ENCODE data around the gene FCRL5.

The FCRL5 gene

GRCh38 chr1:157512036-157512969, 40.0 kb downstream of the FCRL5 start:
- no peak for DNase-seq
- TF ChIP-seq POLR2A (IDR thresholded peaks at IDR 0.05; ENCODE audit: low read length) = no peak
- no peak for TF ChIP-seq GATA1 (IDR thresholded peaks at IDR 0.05; ENCODE audit: low read depth, low read length)

GRCh38 chr1:157509546-157510232, 42.6 kb downstream of the FCRL5 start:
- TF ChIP-seq POLR2A (IDR thresholded peaks at IDR 0.05; ENCODE audit: low read length) = no peak
- no peak for TF ChIP-seq GATA1 (IDR thresholded peaks at IDR 0.05; ENCODE audit: low read depth, low read length)
- no peak for DNase-seq

GRCh38 chr1:157505481-157506272, 46.6 kb downstream of the FCRL5 start:
- DNase-seq = peak; percentile 59 to 68
- TF ChIP-seq GATA1 (IDR thresholded peaks at IDR 0.05; ENCODE audit: low read depth, low read length) (no peak), POLR2A (IDR thresholded peaks at IDR 0.05; ENCODE audit: low read length) (no peak)

- no peak for DNase-seq
- TF ChIP-seq POLR2A (IDR thresholded peaks at IDR 0.05; ENCODE audit: low read length) (no peak), GATA1 (IDR thresholded peaks at IDR 0.05; ENCODE audit: low read depth, low read length) (no peak)
Measured at GRCh38 chr1:157504646-157505045, 47.7 kb downstream of the FCRL5 start.

GRCh38 chr1:157499521-157499920, 52.8 kb downstream of the FCRL5 start:
- TF ChIP-seq POLR2A (IDR thresholded peaks at IDR 0.05; ENCODE audit: low read length) (no peak), GATA1 (IDR thresholded peaks at IDR 0.05; ENCODE audit: low read depth, low read length) (no peak)

GRCh38 chr1:157498736-157499090, 53.6 kb downstream of the FCRL5 start:
- DNase-seq = no peak
- TF ChIP-seq GATA1 (IDR thresholded peaks at IDR 0.05; ENCODE audit: low read depth, low read length) = no peak
- TF ChIP-seq POLR2A (IDR thresholded peaks at IDR 0.05; ENCODE audit: low read length) = no peak

More at GRCh38 chr1:157499521-157499920, 52.8 kb downstream of the FCRL5 start:
- no peak for DNase-seq

GRCh38 chr1:157497987-157498735, 54.2 kb downstream of the FCRL5 start:
- DNase-seq = no peak
- TF ChIP-seq GATA1 (IDR thresholded peaks at IDR 0.05; ENCODE audit: low read depth, low read length) (no peak), POLR2A (IDR thresholded peaks at IDR 0.05; ENCODE audit: low read length) (no peak)

GRCh38 chr1:157497284-157497683, 55.0 kb downstream of the FCRL5 start:
- no peak for TF ChIP-seq GATA1 (IDR thresholded peaks at IDR 0.05; ENCODE audit: low read depth, low read length)
- no peak for TF ChIP-seq POLR2A (IDR thresholded peaks at IDR 0.05; ENCODE audit: low read length)
- no peak for DNase-seq

GRCh38 chr1:157496121-157496526, 56.2 kb downstream of the FCRL5 start:
- peak; percentile 78 to 81 for DNase-seq
- no peak for TF ChIP-seq POLR2A (IDR thresholded peaks at IDR 0.05; ENCODE audit: low read length)
- TF ChIP-seq GATA1 (IDR thresholded peaks at IDR 0.05; ENCODE audit: low read depth, low read length) = no peak

- no peak for DNase-seq
- no peak for TF ChIP-seq GATA1 (IDR thresholded peaks at IDR 0.05; ENCODE audit: low read depth, low read length)
- TF ChIP-seq POLR2A (IDR thresholded peaks at IDR 0.05; ENCODE audit: low read length) = no peak
Measured at GRCh38 chr1:157495285-157495684, 57.0 kb downstream of the FCRL5 start.

- no peak for TF ChIP-seq GATA1 (IDR thresholded peaks at IDR 0.05; ENCODE audit: low read depth, low read length)
- TF ChIP-seq POLR2A (IDR thresholded peaks at IDR 0.05; ENCODE audit: low read length) = no peak
- no peak for DNase-seq
Measured at GRCh38 chr1:157494093-157494492, 58.2 kb downstream of the FCRL5 start.

- TF ChIP-seq POLR2A (IDR thresholded peaks at IDR 0.05; ENCODE audit: low read length) = no peak
- TF ChIP-seq GATA1 (IDR thresholded peaks at IDR 0.05; ENCODE audit: low read depth, low read length) = no peak
- DNase-seq = peak; percentile 71 to 81
Measured at GRCh38 chr1:157490467-157491165, 61.7 kb downstream of the FCRL5 start.

GRCh38 chr1:157488156-157488555, 64.2 kb downstream of the FCRL5 start:
- TF ChIP-seq POLR2A (IDR thresholded peaks at IDR 0.05; ENCODE audit: low read length) = no peak
- no peak for TF ChIP-seq GATA1 (IDR thresholded peaks at IDR 0.05; ENCODE audit: low read depth, low read length)
- peak in 1 of 2 experiments; percentile 33 for DNase-seq
